Ovary (tissue), 9 donors: ENCODE results near the gene SBF2. TPM values are rescaled to one million over a fixed set of nuclear protein-coding genes. Genes with fewer than 3 reads are reported as not detected.

Source experiments
- DNase-seq, 5 donors: peaks; one replicate each; pipeline ENCODE4 v3.0.0-alpha.2; 2019 to 2020
- H3K27ac ChIP-seq, 2 donors: fragments of 200-600 bp; one replicate each; pipeline versions ENCODE4 v1.5.1 to v1.8.0; 2019 to 2022
- H3K27me3 ChIP-seq: fragments of 200-600 bp; one replicate; pipeline ENCODE4 v1.8.0; 2022
- H3K36me3 ChIP-seq: fragments of 200-600 bp; sonication (generic); one replicate; pipeline ENCODE4 v1.5.1; 2019
- H3K4me1 ChIP-seq: one replicate; pipeline ENCODE4 v1.8.1; 2013; ENCODE audit warnings: mild to moderate bottlenecking, moderate library complexity; ENCODE audit not compliant: insufficient read depth
- H3K4me3 ChIP-seq: fragments of 200-600 bp; sonication (generic); one replicate; pipeline ENCODE4 v1.5.1; 2017
- H3K9me3 ChIP-seq, 2 donors: fragments of 200-600 bp in 1 of 2; sonication (generic) in 1 of 2; one replicate each; pipeline versions ENCODE4 v1.5.1 to v1.8.1; 2013 to 2019; ENCODE audit warnings: mild to moderate bottlenecking in 1 of 2, moderate library complexity in 1 of 2
- CTCF ChIP-seq, 3 donors: fragments of 450-650 bp in 2 of 3; fragments of 200-600 bp in 1 of 3; IDR thresholded peaks; one replicate each; pipeline versions ENCODE4 v1.5.1 to v1.8.0; 2016 to 2022; ENCODE audit warnings: antibody characterized with exemption in 3 of 3, mild to moderate bottlenecking in 1 of 3
- EP300 ChIP-seq: sonication (generic); formaldehyde crosslinking; IDR thresholded peaks from one replicate; pipeline ENCODE4 v1.6.1; 2017; ENCODE audit warnings: antibody characterized with exemption
- POLR2A ChIP-seq: fragments of 450-650 bp; IDR thresholded peaks from one replicate; pipeline ENCODE4 v1.6.1; 2017; ENCODE audit warnings: antibody characterized with exemption, mild to moderate bottlenecking, moderate library complexity
- WGBS, 3 donors: extraction: QIAGEN DNeasy Blood & Tissue Kit in 1 of 3; methylation state at CpG; one replicate each; pipeline versions ENCODE4 v1.1.5 to v1.1.7; 2013 to 2017; 5-methylcytosine and 5-hydroxymethylcytosine counted together
- intact Hi-C, 4 donors: fragments of 100-400 bp; cut with DNase I; formaldehyde crosslinking; loops; one replicate each; pipeline versions ENCODE4 v1.11.0 to v1.15.1; 2022 to 2023
- polyA plus RNA-seq, 2 donors: library from polyadenylated mRNA; stranded (reverse); fragments of 200-250 nt in 1 of 2; fragments of 350-450 nt in 1 of 2; fragmentation: Illumina TruSeq in 1 of 2; extraction: RNeasy Lipid Tissue Mini Kit (QIAGEN cat#74804) in 1 of 2; gene quantifications; one replicate each; pipeline ENCODE4 v1.2.3, GENCODE V29; 2013 to 2014
- total RNA-seq, 7 donors: library from RNA; depleted of rRNA in 2 of 7; stranded (reverse); fragments of >200 nt in 2 of 7; fragmentation: NEBNext Ultra II Directional in 3 of 7; extraction: Animal tissue kit (Norgen Biotek cat#: 25700) in 3 of 7; gene quantifications; one replicate each; pipeline versions ENCODE4 v1.1.0 to v1.2.4, GENCODE V29; 2016 to 2023
- donor health status: DM: no; HTN: no; CAD: no; lungs with moderate emphysema.
- donor health status: DM: no; HTN: no; CAD: no.
- donor health status: Bipolar disorder and iron deficiency.
- donor health status: DM: yes; HTN: yes; CAD: no.
- donor health status: DM: no; HTN: no; CAD: no.
- donor health status: DM: yes; HTN: yes; CAD: no.

Gene SBF2
- total and polyA plus RNA-seq, 9 donors = 27.4 to 77.5 (median 50.8) TPM

DNA sequence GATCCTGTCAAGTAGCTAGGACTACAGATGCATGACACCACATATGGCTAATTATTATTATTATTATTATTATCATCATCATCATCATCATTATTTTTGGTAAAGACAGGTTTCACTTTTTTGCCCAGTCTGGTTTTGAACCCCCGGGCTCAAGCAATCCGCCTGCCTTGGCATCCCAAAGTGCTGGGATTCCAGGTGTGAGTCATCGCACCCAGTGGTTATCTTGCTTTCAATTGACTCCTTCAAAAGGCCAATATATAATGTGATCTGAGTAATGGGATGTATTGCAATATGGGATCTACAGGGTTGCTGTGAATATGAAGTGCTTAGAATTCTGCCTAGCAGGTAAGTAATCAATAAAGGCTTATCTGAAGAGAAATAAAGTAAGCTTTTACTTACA is 221.2 kb downstream of the SBF2 start:
- intact Hi-C loops = no loop called here
- no peak overlapping the region for H3K27ac ChIP-seq
- 95 to 99% (median 96%) methylated on average over 3 of the region's 3 CpGs for WGBS, 3 donors
- no peaks in the 10 kb centered on the region for H3K27me3 ChIP-seq
- no peaks in the 10 kb centered on the region for H3K4me1 ChIP-seq
- TF ChIP-seq POLR2A = no peak
- TF ChIP-seq CTCF (IDR thresholded peaks at IDR 0.05) = no peak
- no peak for TF ChIP-seq EP300
- no peaks in the 10 kb centered on the region for H3K36me3 ChIP-seq
- no peak for DNase-seq
- H3K9me3 ChIP-seq = no peaks in the 10 kb centered on the region
- no peak overlapping the region for H3K4me3 ChIP-seq

- intact Hi-C loops = no loop called here
- no peaks in the 10 kb centered on the region for H3K9me3 ChIP-seq
- no peaks in the 10 kb centered on the region for H3K4me1 ChIP-seq
- H3K27me3 ChIP-seq = no peaks in the 10 kb centered on the region
- no peak for TF ChIP-seq CTCF (IDR thresholded peaks at IDR 0.05)
- no peak for TF ChIP-seq EP300
- TF ChIP-seq POLR2A = no peak
- DNase-seq = no peak
- no peak overlapping the region for H3K27ac ChIP-seq
- H3K36me3 ChIP-seq = no peaks in the 10 kb centered on the region
- 86 to 94% (median 93%) methylated on average over 1 of the region's 1 CpG for WGBS, 3 donors
- no peak overlapping the region for H3K4me3 ChIP-seq
These were observed 221.9 kb downstream of the SBF2 start for GRCh38 chr11:10072142-10072541.

GRCh38 chr11:10067629-10068300 is 226.3 kb downstream of the SBF2 start:
- Histone ChIP-seq H3K27ac (no peak overlapping the region), H3K4me1 (no peaks in the 10 kb centered on the region), H3K27me3 (no peaks in the 10 kb centered on the region), H3K9me3 (no peaks in the 10 kb centered on the region), H3K4me3 (no peak overlapping the region), H3K36me3 (no peaks in the 10 kb centered on the region)
- WGBS, 3 donors = 78 to 86% (median 79%) methylated on average over 3 of the region's 3 CpGs
- intact Hi-C loops = no loop called here
- no peak for TF ChIP-seq CTCF (IDR thresholded peaks at IDR 0.05)
- TF ChIP-seq POLR2A = no peak
- no peak for DNase-seq

- Histone ChIP-seq H3K4me1 (no peaks in the 10 kb centered on the region), H3K36me3 (no peaks in the 10 kb centered on the region), H3K4me3 (no peak overlapping the region), H3K27ac (no peak overlapping the region), H3K9me3 (no peaks in the 10 kb centered on the region), H3K27me3 (no peaks in the 10 kb centered on the region)
- TF ChIP-seq CTCF (IDR thresholded peaks at IDR 0.05) = no peak
- TF ChIP-seq EP300 = no peak
- no peak for TF ChIP-seq POLR2A
- intact Hi-C loops = no loop called here
- 80 to 89% (median 86%) methylated on average over 4 of the region's 4 CpGs for WGBS, 3 donors
- no peak for DNase-seq
These were observed 227.6 kb downstream of the SBF2 start for GRCh38 chr11:10066441-10066840.
